B cell (primary cell): ENCODE results near the gene SGTA. TPM values are rescaled to one million over a fixed set of nuclear protein-coding genes. Genes with fewer than 3 reads are reported as not detected.
A peak's percentile ranks its signal among the peaks of the same experiment; 100 is the strongest.

Experiments
- ATAC-seq: fragments of 200-7000 bp; cut with Tn5 transposase; one replicate; pipeline ENCODE4 v1.10.0; 2021; ENCODE audit warnings: low read depth, mild to moderate bottlenecking, moderate number of reproducible peaks, moderate library complexity
- CTCF ChIA-PET: fragments of 350-600 bp; sonication (Branson Sonifier 250); formaldehyde crosslinking; loops from one replicate; lab custom pipeline; 2021; ENCODE audit warnings: antibody characterized with exemption, inconsistent platforms; lab: Charles Lee
- POLR2A ChIA-PET: fragments of 350-600 bp; sonication (Branson Sonifier 250); formaldehyde crosslinking; loops from one replicate; lab custom pipeline; 2021; ENCODE audit warnings: antibody characterized with exemption; lab: Charles Lee
- DNase-seq: peaks from one replicate; pipeline ENCODE4 v3.0.0; 2013
- H2AFZ ChIP-seq: 2 replicates; pipeline ENCODE4 v1.6.1; 2012; ENCODE audit warnings: mild to moderate bottlenecking, low read depth, low read length; ENCODE audit not compliant: insufficient read depth, poor library complexity, severe bottlenecking
- H3K27ac ChIP-seq, 2 donors: 1 replicate in 1 of 2; 2 replicates in 1 of 2; pipeline ENCODE4 v1.5.1; 2012 to 2013; ENCODE audit warnings: low read length in 2 of 2, mild to moderate bottlenecking in 2 of 2, moderate library complexity in 1 of 2
- H3K27me3 ChIP-seq, 4 experiments: fragments of 200-600 bp in 1 of 4; sonication (generic) in 1 of 4; replicated peaks in 1 of 4; 1 replicate in 2 of 4; 2 replicates in 2 of 4; pipeline versions ENCODE4 v1.6.1 to v1.7.0; 2013 to 2016; ENCODE audit warnings: low read length in 3 of 4, mild to moderate bottlenecking in 2 of 4, mixed read lengths in 1 of 4, moderate library complexity in 1 of 4; ENCODE audit not compliant: insufficient read depth in 4 of 4, control insufficient read depth in 3 of 4; ENCODE audit errors: control extremely low read depth in 1 of 4
- H3K36me3 ChIP-seq, 2 experiments: replicated peaks in 1 of 2; 1 replicate in 1 of 2; 2 replicates in 1 of 2; pipeline versions ENCODE4 v1.6.1 to v1.7.1; 2013; ENCODE audit warnings: low read length in 1 of 2; ENCODE audit not compliant: insufficient read depth in 2 of 2, control insufficient read depth in 1 of 2; ENCODE audit errors: control extremely low read depth in 1 of 2, extremely low read depth in 1 of 2
- H3K4me1 ChIP-seq, 2 donors: fragments of 200-600 bp in 1 of 2; sonication (generic) in 1 of 2; 1 replicate in 1 of 2; 2 replicates in 1 of 2; pipeline versions ENCODE4 v1.5.1 to v1.6.1; 2013 to 2017; ENCODE audit warnings: low read length in 2 of 2; ENCODE audit not compliant: control insufficient read depth in 2 of 2, insufficient read depth in 2 of 2
- H3K4me2 ChIP-seq: replicated peaks from 2 replicates; pipeline ENCODE3; 2012; ENCODE audit warnings: mild to moderate bottlenecking, low read depth, low read length; ENCODE audit not compliant: poor library complexity, severe bottlenecking
- H3K4me3 ChIP-seq, 5 experiments: fragments of 200-600 bp in 1 of 5; sonication (generic) in 1 of 5; 1 replicate in 3 of 5; 2 replicates in 2 of 5; pipeline versions ENCODE4 v1.5.1 to v1.7.0; 2011 to 2016; ENCODE audit warnings: low read length in 4 of 5, mild to moderate bottlenecking in 4 of 5, low read depth in 2 of 5, control low read depth in 1 of 5, moderate library complexity in 1 of 5; ENCODE audit not compliant: insufficient read depth in 1 of 5; ENCODE audit errors: control extremely low read depth in 1 of 5, extremely low read depth in 1 of 5
- H3K79me2 ChIP-seq: fragments of 200-600 bp; sonication (generic); one replicate; pipeline ENCODE4 v1.6.0; 2016; ENCODE audit warnings: low read length; ENCODE audit not compliant: control insufficient read depth, insufficient read depth
- H3K9ac ChIP-seq: fragments of 200-600 bp; sonication (generic); 2 replicates; pipeline ENCODE4 v1.6.1; 2017; ENCODE audit warnings: mild to moderate bottlenecking, low read length, moderate library complexity
- H3K9me3 ChIP-seq, 3 donors: one replicate each; pipeline versions ENCODE4 v1.6.1 to v1.7.1; 2013; ENCODE audit warnings: low read length in 2 of 3; ENCODE audit not compliant: control insufficient read depth in 2 of 3, insufficient read depth in 1 of 3; ENCODE audit errors: control extremely low read depth in 1 of 3
- H4K20me1 ChIP-seq: 2 replicates; pipeline ENCODE4 v1.6.0; 2012; ENCODE audit warnings: mild to moderate bottlenecking, low read length; ENCODE audit not compliant: insufficient read depth, control insufficient read depth, poor library complexity, severe bottlenecking
- H3K27ac Mint-ChIP-seq: one replicate; pipeline ENCODE4 v1.8.0; 2021; ENCODE audit warnings: mixed read lengths
- H3K27me3 Mint-ChIP-seq: one replicate; pipeline ENCODE4 v1.8.0; 2021; ENCODE audit warnings: mixed read lengths
- H3K4me1 Mint-ChIP-seq: one replicate; pipeline ENCODE4 v1.8.0; 2021; ENCODE audit warnings: mixed read lengths
- H3K4me3 Mint-ChIP-seq: one replicate; pipeline ENCODE4 v1.8.0; 2021; ENCODE audit warnings: mixed read lengths
- H3K9me3 Mint-ChIP-seq: one replicate; pipeline ENCODE4 v1.8.0; 2022; ENCODE audit warnings: mixed read lengths; ENCODE audit not compliant: insufficient read depth
- EZH2 ChIP-seq: IDR thresholded peaks from 2 replicates; pipeline ENCODE4 v1.6.1; 2012; ENCODE audit warnings: borderline replicate concordance, low read depth, mild to moderate bottlenecking, moderate library complexity, low read length; ENCODE audit not compliant: insufficient read depth, poor library complexity, severe bottlenecking
- WGBS: methylation state at CpG from one replicate; pipeline ENCODE4 v1.1.5; 2013; ENCODE audit warnings: missing lambda C conversion rate; ENCODE audit not compliant: insufficient coverage; 5-methylcytosine and 5-hydroxymethylcytosine counted together
- intact Hi-C: fragments of 100-400 bp; cut with micrococcal nuclease; formaldehyde crosslinking; loops from one replicate; pipeline ENCODE4 v1.10.0; 2022
- polyA plus RNA-seq: library from polyadenylated mRNA; depleted of rRNA; stranded (reverse); fragments of >200 nt; gene quantifications from 2 replicates; pipeline ENCODE4 v1.2.3, GENCODE V29; 2012
- total RNA-seq, 2 donors: library from RNA; stranded (reverse); fragments of 120-200 nt in 1 of 2; gene quantifications; 1 replicate in 1 of 2; 2 replicates in 1 of 2; pipeline versions ENCODE4 v1.2.3 to v1.2.4, GENCODE V29; 2013 to 2022
- TF ChIP-seq, protein P1 (sequence below): fragments of 200-600 bp; IDR thresholded peaks from one replicate; pipeline ENCODE4 v1.8.0; 2022; ENCODE audit warnings: antibody characterized with exemption, mild to moderate bottlenecking

The SGTA gene
- total and polyA plus RNA-seq, 2 donors (not counting 1 experiment from before 2014, with no cell fraction given), result 36.6 to 42.0 TPM

DNA sequence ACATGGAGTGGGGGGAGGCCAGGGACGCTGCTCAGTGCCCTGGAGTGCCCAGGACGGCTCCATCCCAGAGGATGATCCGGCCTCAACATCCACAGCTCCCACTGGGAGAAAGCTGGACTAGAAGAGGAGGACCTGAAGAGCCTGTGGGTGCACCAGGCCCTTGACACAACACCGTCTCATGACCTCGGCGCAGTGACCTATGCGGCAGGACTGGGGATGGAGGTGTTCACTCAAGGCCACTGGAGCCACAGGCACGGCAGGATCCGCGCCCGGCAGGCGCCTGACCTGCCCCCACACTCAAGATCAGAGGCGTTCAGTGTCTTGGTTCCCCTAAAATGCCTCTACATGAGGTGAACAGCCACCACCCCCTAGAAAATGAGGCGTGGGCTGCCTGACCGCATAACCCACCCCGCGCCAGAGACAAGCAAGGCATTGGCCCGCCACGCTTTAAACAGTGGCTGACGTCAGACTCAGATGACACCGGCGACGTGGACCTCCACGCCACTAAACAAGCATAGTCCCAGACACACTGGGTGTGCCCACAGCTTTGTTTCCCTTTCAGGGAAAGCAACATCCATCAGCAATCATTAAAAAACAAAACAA lies 8.0 kb downstream of the SGTA start:
- TF ChIP-seq, protein P1, sequence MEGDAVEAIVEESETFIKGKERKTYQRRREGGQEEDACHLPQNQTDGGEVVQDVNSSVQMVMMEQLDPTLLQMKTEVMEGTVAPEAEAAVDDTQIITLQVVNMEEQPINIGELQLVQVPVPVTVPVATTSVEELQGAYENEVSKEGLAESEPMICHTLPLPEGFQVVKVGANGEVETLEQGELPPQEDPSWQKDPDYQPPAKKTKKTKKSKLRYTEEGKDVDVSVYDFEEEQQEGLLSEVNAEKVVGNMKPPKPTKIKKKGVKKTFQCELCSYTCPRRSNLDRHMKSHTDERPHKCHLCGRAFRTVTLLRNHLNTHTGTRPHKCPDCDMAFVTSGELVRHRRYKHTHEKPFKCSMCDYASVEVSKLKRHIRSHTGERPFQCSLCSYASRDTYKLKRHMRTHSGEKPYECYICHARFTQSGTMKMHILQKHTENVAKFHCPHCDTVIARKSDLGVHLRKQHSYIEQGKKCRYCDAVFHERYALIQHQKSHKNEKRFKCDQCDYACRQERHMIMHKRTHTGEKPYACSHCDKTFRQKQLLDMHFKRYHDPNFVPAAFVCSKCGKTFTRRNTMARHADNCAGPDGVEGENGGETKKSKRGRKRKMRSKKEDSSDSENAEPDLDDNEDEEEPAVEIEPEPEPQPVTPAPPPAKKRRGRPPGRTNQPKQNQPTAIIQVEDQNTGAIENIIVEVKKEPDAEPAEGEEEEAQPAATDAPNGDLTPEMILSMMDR, result no peak
- TF ChIP-seq EZH2, result no peak
- WGBS, result 86% methylated on average over 21 of the region's 24 CpGs
- Mint-ChIP-seq H3K27me3 (no peaks in the 10 kb centered on the region), H3K4me1 (peaks cover 33% of the 10 kb centered on the region), H3K4me3 (peak overlapping the region; percentile 87), H3K9me3 (no peaks in the 10 kb centered on the region), H3K27ac (peak overlapping the region; percentile 96)
- H3K4me3 ChIP-seq, result peak overlapping the region in 2 of 5 experiments; percentile 33 to 48
- H3K9ac ChIP-seq, result peak overlapping the region; percentile 69
- H3K9me3 ChIP-seq, result no peaks in the 10 kb centered on the region
- peaks cover 49% of the 10 kb centered on the region for H4K20me1 ChIP-seq
- H2AFZ ChIP-seq, result peak overlapping the region; percentile 57
- intact Hi-C loops, result no loop called here
- peak overlapping the region; percentile 74 for H3K4me2 ChIP-seq
- DNase-seq, result no peak
- H3K4me1 ChIP-seq, result peaks cover 11 to 26% of the 10 kb centered on the region in 2 donors
- ChIA-PET POLR2A (no interaction called here), CTCF (interaction anchor here (0.9 to 2.9 kb wide), 3 partner anchors 113 to 138 kb away, joined by 3 to 16 read pairs (median 3); no protein-coding TSS in a partner anchor)
- ATAC-seq, result no peak
- peaks cover 0 to 10% of the 10 kb centered on the region in 2 experiments for H3K36me3 ChIP-seq
- peaks cover 90% of the 10 kb centered on the region for H3K79me2 ChIP-seq
- H3K27ac ChIP-seq, result peak overlapping the region; percentile 80 to 86
- no peaks in the 10 kb centered on the region for H3K27me3 ChIP-seq

DNA sequence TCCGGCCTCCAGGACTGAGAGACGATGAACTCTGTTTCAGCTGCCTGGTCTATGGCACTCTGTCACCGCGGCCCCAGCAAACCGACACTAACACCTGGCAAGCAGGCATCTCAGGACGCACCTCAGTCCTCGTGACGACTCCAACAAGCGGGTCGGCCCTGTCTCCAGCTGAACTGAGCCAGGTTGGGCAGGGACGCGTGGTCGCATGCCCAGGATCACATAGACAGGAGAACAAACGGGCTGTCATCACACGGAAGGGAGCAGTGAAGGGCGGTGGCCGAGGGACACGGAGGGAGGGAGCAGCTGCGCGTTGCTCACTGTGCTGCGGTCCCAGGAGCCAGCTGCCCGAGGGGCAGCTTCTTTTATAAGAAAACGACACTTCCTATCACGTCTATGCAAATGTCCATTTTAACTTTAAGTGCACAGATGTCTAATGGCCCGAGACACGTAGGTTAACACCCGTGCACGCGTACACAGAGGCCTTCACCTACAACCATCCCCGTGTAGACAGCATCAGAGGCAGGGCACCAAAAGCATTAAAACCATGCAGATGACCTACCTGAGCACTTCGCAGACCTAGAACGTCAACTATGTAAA lies 8.9 kb downstream of the SGTA start:
- no peak overlapping the region for H3K4me2 ChIP-seq

More for the DNA sequence above, 8.9 kb downstream of the SGTA start:
- H3K27me3 ChIP-seq, result no peaks in the 10 kb centered on the region
- H3K9me3 ChIP-seq, result no peaks in the 10 kb centered on the region
- H3K4me3 Mint-ChIP-seq, result peak overlapping the region; percentile 67
- POLR2A ChIA-PET, result interaction anchor here (0.7 kb wide), 1 partner anchor 94 kb away, joined by 3 read pairs; no protein-coding TSS in a partner anchor
- H3K27ac ChIP-seq, result no peak overlapping the region
- TF ChIP-seq EZH2, result no peak
- TF ChIP-seq, protein P1, result no peak
- no peaks in the 10 kb centered on the region for H3K9me3 Mint-ChIP-seq
- H3K4me3 ChIP-seq, result no peak overlapping the region
- peaks cover 90% of the 10 kb centered on the region for H3K79me2 ChIP-seq
- whole genome bisulfite sequencing, result 91% methylated on average over 32 of the region's 32 CpGs
- peaks cover 57% of the 10 kb centered on the region for H4K20me1 ChIP-seq
- DNase-seq, result peak; percentile 51
- H3K4me1 Mint-ChIP-seq, result peaks cover 32% of the 10 kb centered on the region
- intact Hi-C loops, result no loop called here
- peak; percentile 49 for ATAC-seq
- CTCF ChIA-PET, result interaction anchor here (2.9 kb wide), 1 partner anchor 126 kb away, joined by 16 read pairs; no protein-coding TSS in a partner anchor
- H2AFZ ChIP-seq, result no peak overlapping the region
- H3K27me3 Mint-ChIP-seq, result no peaks in the 10 kb centered on the region
- H3K36me3 ChIP-seq, result peaks cover 0 to 12% of the 10 kb centered on the region in 2 experiments
- peak overlapping the region; percentile 85 for H3K27ac Mint-ChIP-seq
- H3K4me1 ChIP-seq, result peaks cover 11 to 27% of the 10 kb centered on the region in 2 donors
- H3K9ac ChIP-seq, result no peak overlapping the region
